IMR-90 (cell line): ENCODE measurements around the gene RAB6A.
"Not testable (repeated sequence)": the region's sequence is repeated elsewhere in the genome, so short reads cannot be mapped to it uniquely, and the experiment has no call there.

ENCODE experiments used
- BHLHE40 ChIP-seq: fragments of 150-350 bp; IDR thresholded peaks from 2 replicates; pipeline ENCODE4 v1.6.1; 2016; ENCODE audit warnings: mild to moderate bottlenecking, low read depth, low read length
- CEBPB ChIP-seq: IDR thresholded peaks from 2 replicates; pipeline ENCODE4 v1.6.1; 2012; ENCODE audit warnings: low read depth, low read length, improper control_type of control experiment
- CHD1 ChIP-seq: IDR thresholded peaks from 2 replicates; pipeline ENCODE4 v1.6.1; 2012; ENCODE audit warnings: low read depth, low read length, improper control_type of control experiment
- ELK1 ChIP-seq: fragments of 150-350 bp; IDR thresholded peaks from 2 replicates; pipeline ENCODE4 v1.6.1; 2016; ENCODE audit warnings: low read depth, mild to moderate bottlenecking, low read length, moderate library complexity, borderline replicate concordance
- MAFK ChIP-seq: IDR thresholded peaks from 2 replicates; pipeline ENCODE4 v1.6.1; 2012; ENCODE audit warnings: low read depth, low read length, improper control_type of control experiment
- MAZ ChIP-seq: IDR thresholded peaks from 2 replicates; pipeline ENCODE4 v1.6.1; 2012; ENCODE audit warnings: low read depth, mild to moderate bottlenecking, low read length, improper control_type of control experiment, moderate library complexity, borderline replicate concordance
- MXI1 ChIP-seq: IDR thresholded peaks from 2 replicates; pipeline ENCODE4 v1.6.1; 2012; ENCODE audit warnings: low read depth, mild to moderate bottlenecking, low read length, moderate library complexity, borderline replicate concordance
- POLR2A ChIP-seq: IDR thresholded peaks from 2 replicates; pipeline ENCODE4 v1.6.1; 2012; ENCODE audit warnings: mild to moderate bottlenecking, low read depth, low read length
- RAD21 ChIP-seq: IDR thresholded peaks from 2 replicates; pipeline ENCODE4 v1.6.1; 2012; ENCODE audit warnings: low read length, improper control_type of control experiment
- RCOR1 ChIP-seq: IDR thresholded peaks from 2 replicates; pipeline ENCODE4 v1.6.1; 2012; ENCODE audit warnings: mild to moderate bottlenecking, low read length, improper control_type of control experiment; ENCODE audit not compliant: insufficient replicate concordance
- RFX5 ChIP-seq: IDR thresholded peaks from 2 replicates; pipeline ENCODE4 v1.8.0; 2012; ENCODE audit warnings: low read depth, mild to moderate bottlenecking, low read length, moderate library complexity
- SMC3 ChIP-seq: fragments of 150-350 bp; IDR thresholded peaks from 2 replicates; pipeline ENCODE4 v1.6.1; 2016; ENCODE audit warnings: low read depth, mild to moderate bottlenecking, antibody characterized with exemption, low read length, moderate library complexity
- TF ChIP-seq, protein P1 (sequence below): conservative IDR thresholded peaks from 2 replicates; pipeline ENCODE4 v1.5.1; 2012; ENCODE audit warnings: mild to moderate bottlenecking, low read depth, low read length, improper control_type of control experiment
- TF ChIP-seq, protein P2 (sequence below): fragments of 150-350 bp; IDR thresholded peaks from 2 replicates; pipeline ENCODE4 v1.6.1; 2017; ENCODE audit warnings: mild to moderate bottlenecking, antibody characterized with exemption, low read length, low read depth

DNA sequence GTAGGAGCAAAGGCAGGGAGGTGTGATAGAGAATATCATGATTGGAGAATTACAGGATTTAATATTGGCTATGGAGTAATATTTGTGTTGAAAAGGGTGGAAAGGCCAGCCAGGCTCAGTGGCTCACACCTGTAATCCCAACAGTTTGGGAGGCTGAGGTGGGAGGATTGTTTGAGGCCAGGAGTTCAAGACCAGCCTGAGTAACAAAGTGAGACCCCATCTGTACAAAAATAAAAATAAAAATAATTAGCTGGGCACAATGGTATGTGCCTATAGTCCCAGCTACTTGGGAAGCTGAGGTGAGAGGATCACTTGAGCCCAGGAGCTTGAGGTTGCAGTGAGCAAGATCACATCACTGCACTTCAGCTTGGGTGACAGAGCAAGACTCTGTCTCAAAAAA is 24.6 kb upstream of the RAB6A start:
- TF ChIP-seq CEBPB, POLR2A, SMC3, ELK1, BHLHE40, RCOR1, CHD1, RAD21, MAZ, MAFK, MXI1, RFX5: not testable (repeated sequence)
- TF ChIP-seq, protein P1, sequence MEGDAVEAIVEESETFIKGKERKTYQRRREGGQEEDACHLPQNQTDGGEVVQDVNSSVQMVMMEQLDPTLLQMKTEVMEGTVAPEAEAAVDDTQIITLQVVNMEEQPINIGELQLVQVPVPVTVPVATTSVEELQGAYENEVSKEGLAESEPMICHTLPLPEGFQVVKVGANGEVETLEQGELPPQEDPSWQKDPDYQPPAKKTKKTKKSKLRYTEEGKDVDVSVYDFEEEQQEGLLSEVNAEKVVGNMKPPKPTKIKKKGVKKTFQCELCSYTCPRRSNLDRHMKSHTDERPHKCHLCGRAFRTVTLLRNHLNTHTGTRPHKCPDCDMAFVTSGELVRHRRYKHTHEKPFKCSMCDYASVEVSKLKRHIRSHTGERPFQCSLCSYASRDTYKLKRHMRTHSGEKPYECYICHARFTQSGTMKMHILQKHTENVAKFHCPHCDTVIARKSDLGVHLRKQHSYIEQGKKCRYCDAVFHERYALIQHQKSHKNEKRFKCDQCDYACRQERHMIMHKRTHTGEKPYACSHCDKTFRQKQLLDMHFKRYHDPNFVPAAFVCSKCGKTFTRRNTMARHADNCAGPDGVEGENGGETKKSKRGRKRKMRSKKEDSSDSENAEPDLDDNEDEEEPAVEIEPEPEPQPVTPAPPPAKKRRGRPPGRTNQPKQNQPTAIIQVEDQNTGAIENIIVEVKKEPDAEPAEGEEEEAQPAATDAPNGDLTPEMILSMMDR, result not testable (repeated sequence)
- TF ChIP-seq, protein P2, sequence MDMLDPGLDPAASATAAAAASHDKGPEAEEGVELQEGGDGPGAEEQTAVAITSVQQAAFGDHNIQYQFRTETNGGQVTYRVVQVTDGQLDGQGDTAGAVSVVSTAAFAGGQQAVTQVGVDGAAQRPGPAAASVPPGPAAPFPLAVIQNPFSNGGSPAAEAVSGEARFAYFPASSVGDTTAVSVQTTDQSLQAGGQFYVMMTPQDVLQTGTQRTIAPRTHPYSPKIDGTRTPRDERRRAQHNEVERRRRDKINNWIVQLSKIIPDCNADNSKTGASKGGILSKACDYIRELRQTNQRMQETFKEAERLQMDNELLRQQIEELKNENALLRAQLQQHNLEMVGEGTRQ, result not testable (repeated sequence)
